CD4-positive, alpha-beta T cell (primary cell): ENCODE measurements around the gene ZBTB7C. TPM values are rescaled to one million over a fixed set of nuclear protein-coding genes. Genes with fewer than 3 reads are reported as not detected.

ENCODE experiments used
- ATAC-seq: fragments of 200-7000 bp; cut with Tn5 transposase; one replicate; pipeline ENCODE4 v1.10.0; 2022; ENCODE audit warnings: mild to moderate bottlenecking; ENCODE audit not compliant: poor library complexity
- CTCF ChIA-PET: fragments of 350-600 bp; sonication (Branson Sonifier 250); formaldehyde crosslinking; loops from one replicate; lab custom pipeline; 2021; ENCODE audit warnings: antibody characterized with exemption, inconsistent platforms; lab: Charles Lee
- POLR2A ChIA-PET: fragments of 350-600 bp; sonication (Branson Sonifier 250); formaldehyde crosslinking; loops from one replicate; lab custom pipeline; 2021; ENCODE audit warnings: antibody characterized with exemption, inconsistent platforms; lab: Charles Lee
- DNase-seq, 14 experiments: peaks; one replicate each; pipeline ENCODE4 v3.0.0-alpha.2; 2013 to 2020; ENCODE audit warnings: mixed read lengths in 2 of 14
- H3K27ac ChIP-seq, 2 donors: one replicate each; pipeline versions ENCODE4 v1.5.1 to v1.7.0; 2013; ENCODE audit warnings: low read length in 2 of 2, low read depth in 1 of 2, mild to moderate bottlenecking in 1 of 2
- H3K27me3 ChIP-seq, 2 experiments: 1 replicate in 1 of 2; 2 replicates in 1 of 2; pipeline versions ENCODE4 v1.6.1 to v1.7.0; 2013; ENCODE audit warnings: low read length in 2 of 2, control low read depth in 1 of 2, mild to moderate bottlenecking in 1 of 2, moderate library complexity in 1 of 2; ENCODE audit not compliant: insufficient read depth in 2 of 2, control insufficient read depth in 1 of 2
- H3K36me3 ChIP-seq: one replicate; pipeline ENCODE4 v1.6.1; 2013; ENCODE audit warnings: low read length, control low read depth; ENCODE audit not compliant: insufficient read depth
- H3K4me1 ChIP-seq: one replicate; pipeline ENCODE4 v1.6.1; 2013; ENCODE audit warnings: low read length, control low read depth; ENCODE audit not compliant: insufficient read depth
- H3K4me3 ChIP-seq: one replicate; pipeline ENCODE4 v1.5.1; 2013; ENCODE audit warnings: mild to moderate bottlenecking, low read length, moderate library complexity
- H3K9me3 ChIP-seq, 2 experiments: 1 replicate in 1 of 2; 2 replicates in 1 of 2; pipeline versions ENCODE4 v1.6.1 to v1.7.0; 2013; ENCODE audit warnings: low read length in 2 of 2, mild to moderate bottlenecking in 2 of 2, control low read depth in 1 of 2, moderate library complexity in 1 of 2; ENCODE audit not compliant: control insufficient read depth in 1 of 2, insufficient read depth in 1 of 2
- H3K27ac Mint-ChIP-seq: one replicate; pipeline ENCODE4 v1.8.0; 2020; ENCODE audit warnings: mixed read lengths
- H3K27me3 Mint-ChIP-seq: one replicate; pipeline ENCODE4 v1.8.0; 2021; ENCODE audit warnings: mixed read lengths
- H3K36me3 Mint-ChIP-seq: one replicate; pipeline ENCODE4 v1.8.0; 2021; ENCODE audit warnings: low read depth, mixed read lengths
- H3K4me1 Mint-ChIP-seq: one replicate; pipeline ENCODE4 v1.8.0; 2021; ENCODE audit warnings: low read depth, mixed read lengths
- H3K4me3 Mint-ChIP-seq: one replicate; pipeline ENCODE4 v1.8.0; 2020; ENCODE audit warnings: mild to moderate bottlenecking, mixed read lengths
- H3K9me3 Mint-ChIP-seq: one replicate; pipeline ENCODE4 v1.8.0; 2020; ENCODE audit warnings: mixed read lengths
- CTCF ChIP-seq: fragments of 200-600 bp; IDR thresholded peaks from one replicate; pipeline ENCODE4 v1.8.0; 2022; ENCODE audit warnings: antibody characterized with exemption, mild to moderate bottlenecking
- intact Hi-C, 2 experiments: fragments of 100-400 bp; cut with DNase I in 1 of 2; cut with micrococcal nuclease in 1 of 2; formaldehyde crosslinking; loops; one replicate each; pipeline versions ENCODE4 v1.15.1 to v1.9.0; 2023 to 2025; cut with DNase I, micrococcal nuclease
- total RNA-seq, 174 experiments: library from RNA in 2 of 174; stranded (reverse) in 2 of 174; gene quantifications; one replicate each; pipeline ENCODE4 v1.2.3 and lab custom pipeline; 2021 to 2026

ZBTB7C gene
- total RNA-seq, 2 experiments from 2014 or later, result not detected

- no peak for ATAC-seq
- ChIA-PET CTCF (no interaction called here), POLR2A (interaction anchor here (1.1 kb wide), 1 partner anchor 13 kb away, joined by 3 read pairs; no protein-coding TSS in a partner anchor)
- H3K27ac Mint-ChIP-seq, result no peak overlapping the region
- Histone ChIP-seq H3K27me3 (no peaks in the 10 kb centered on the region), H3K36me3 (no peaks in the 10 kb centered on the region), H3K9me3 (no peaks in the 10 kb centered on the region), H3K4me3 (no peak overlapping the region), H3K27ac (no peak overlapping the region), H3K4me1 (peaks cover 8% of the 10 kb centered on the region)
- H3K4me3 Mint-ChIP-seq, result no peak overlapping the region
- H3K4me1 Mint-ChIP-seq, result no peaks in the 10 kb centered on the region
- peaks cover 5% of the 10 kb centered on the region for H3K27me3 Mint-ChIP-seq
- TF ChIP-seq CTCF, result no peak
- no peaks in the 10 kb centered on the region for H3K36me3 Mint-ChIP-seq
- no peak for DNase-seq
- intact Hi-C loops, result loop anchor here in 1 of 2 experiments (10.0 kb wide), 1 partner anchor 160 kb away; no protein-coding TSS in a partner anchor
- no peaks in the 10 kb centered on the region for H3K9me3 Mint-ChIP-seq
Observed at GRCh38 chr18:48304906-48305693, 104.1 kb downstream of the ZBTB7C start.

- ATAC-seq, result no peak
- no peaks in the 10 kb centered on the region for H3K27me3 Mint-ChIP-seq
- no peak overlapping the region for H3K4me3 ChIP-seq
Observed at GRCh38 chr18:48303883-48304282, 105.3 kb downstream of the ZBTB7C start.

GRCh38 chr18:48302736-48303135, 106.4 kb downstream of the ZBTB7C start:
- POLR2A ChIA-PET, result no interaction called here
- Mint-ChIP-seq H3K27ac (no peak overlapping the region), H3K36me3 (no peaks in the 10 kb centered on the region), H3K4me3 (no peak overlapping the region), H3K9me3 (no peaks in the 10 kb centered on the region), H3K27me3 (no peaks in the 10 kb centered on the region), H3K4me1 (peaks cover 7% of the 10 kb centered on the region)
- CTCF ChIA-PET, result no interaction called here
- Histone ChIP-seq H3K4me3 (no peak overlapping the region), H3K36me3 (no peaks in the 10 kb centered on the region), H3K27me3 (no peaks in the 10 kb centered on the region), H3K27ac (no peak overlapping the region), H3K4me1 (peaks cover 10% of the 10 kb centered on the region), H3K9me3 (no peaks in the 10 kb centered on the region)
- no peak for DNase-seq
- intact Hi-C loops, result loop anchor here in 1 of 2 experiments (10.0 kb wide), 1 partner anchor 158 kb away; no protein-coding TSS in a partner anchor
- ATAC-seq, result no peak
- no peak for TF ChIP-seq CTCF

More at GRCh38 chr18:48303883-48304282, 105.3 kb downstream of the ZBTB7C start:
- no peak for TF ChIP-seq CTCF
- Histone ChIP-seq H3K36me3 (no peaks in the 10 kb centered on the region), H3K27me3 (no peaks in the 10 kb centered on the region), H3K4me1 (peaks cover 10% of the 10 kb centered on the region), H3K9me3 (no peaks in the 10 kb centered on the region), H3K27ac (no peak overlapping the region)
- Mint-ChIP-seq H3K9me3 (no peaks in the 10 kb centered on the region), H3K27ac (no peak overlapping the region), H3K36me3 (no peaks in the 10 kb centered on the region), H3K4me3 (no peak overlapping the region), H3K4me1 (peaks cover 7% of the 10 kb centered on the region)
- no peak for DNase-seq
- intact Hi-C loops, result loop anchor here in 1 of 2 experiments (10.0 kb wide), 1 partner anchor 159 kb away; no protein-coding TSS in a partner anchor
- ChIA-PET CTCF (no interaction called here), POLR2A (no interaction called here)
